Skeletal muscle tissue (tissue), 4 donors: Measurements from ENCODE around the gene AMDHD1. TPM values are rescaled to one million over a fixed set of nuclear protein-coding genes. Genes with fewer than 3 reads are reported as not detected.

Source experiments
- H3K27ac ChIP-seq: one replicate; pipeline ENCODE4 v1.7.0; 2013; ENCODE audit warnings: mild to moderate bottlenecking, low read depth, low read length, inconsistent platforms
- H3K27me3 ChIP-seq, 3 donors: one replicate each; pipeline ENCODE4 v1.7.0; 2013; ENCODE audit warnings: low read length in 3 of 3; ENCODE audit not compliant: control insufficient read depth in 3 of 3, insufficient read depth in 3 of 3
- H3K36me3 ChIP-seq, 3 donors: one replicate each; pipeline ENCODE4 v1.7.0; 2013; ENCODE audit warnings: low read length in 3 of 3; ENCODE audit not compliant: control insufficient read depth in 3 of 3, insufficient read depth in 3 of 3
- H3K4me1 ChIP-seq, 3 donors: one replicate each; pipeline ENCODE4 v1.7.0; 2013; ENCODE audit warnings: low read length in 3 of 3, mild to moderate bottlenecking in 3 of 3; ENCODE audit not compliant: control insufficient read depth in 3 of 3, insufficient read depth in 3 of 3
- H3K4me3 ChIP-seq, 3 donors: one replicate each; pipeline ENCODE4 v1.7.0; 2013; ENCODE audit warnings: low read length in 3 of 3
- H3K9ac ChIP-seq, 3 donors: one replicate each; pipeline ENCODE4 v1.7.0; 2013; ENCODE audit warnings: low read length in 3 of 3, mild to moderate bottlenecking in 3 of 3, moderate library complexity in 2 of 3, low read depth in 1 of 3
- H3K9me3 ChIP-seq, 3 donors: one replicate each; pipeline ENCODE4 v1.7.0; 2013; ENCODE audit warnings: low read length in 3 of 3; ENCODE audit not compliant: control insufficient read depth in 3 of 3
- total RNA-seq: library from RNA; depleted of rRNA; stranded (reverse); fragments of >200 nt; gene quantifications from one replicate; pipeline ENCODE4 v1.2.3, GENCODE V29; 2014
- donor health status: Osteomylitis.

Gene AMDHD1
- total RNA-seq, 1 donor from 2014 or later = under 0.01 TPM

DNA sequence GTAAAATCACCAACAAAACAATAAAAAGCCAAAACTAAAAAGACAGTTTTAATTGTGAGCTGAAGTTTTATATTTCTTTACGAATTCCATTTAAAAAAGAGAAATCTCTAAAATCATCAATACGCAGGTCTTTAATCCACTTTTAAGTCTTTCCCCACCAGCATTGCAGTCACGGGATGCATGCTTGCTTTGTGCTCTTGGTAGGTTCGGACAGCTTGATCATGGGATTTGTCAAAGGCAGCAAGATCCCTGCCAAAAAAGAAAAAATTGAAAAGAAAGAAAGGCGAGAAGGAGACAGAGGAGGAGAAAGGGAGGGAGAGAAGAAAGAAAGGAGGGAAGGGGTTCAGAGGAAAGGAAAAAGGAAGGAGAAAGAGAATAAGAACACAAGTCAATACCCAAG is 57.7 kb downstream of the AMDHD1 start:
- H3K9me3 ChIP-seq = no peaks in the 10 kb centered on the region
- no peak overlapping the region for H3K27ac ChIP-seq
- H3K27me3 ChIP-seq = no peaks in the 10 kb centered on the region
- no peak overlapping the region for H3K9ac ChIP-seq
- H3K36me3 ChIP-seq = peaks cover 15 to 38% (median 20%) of the 10 kb centered on the region in 3 donors
- no peak overlapping the region for H3K4me3 ChIP-seq
- H3K4me1 ChIP-seq = no peaks in the 10 kb centered on the region

DNA sequence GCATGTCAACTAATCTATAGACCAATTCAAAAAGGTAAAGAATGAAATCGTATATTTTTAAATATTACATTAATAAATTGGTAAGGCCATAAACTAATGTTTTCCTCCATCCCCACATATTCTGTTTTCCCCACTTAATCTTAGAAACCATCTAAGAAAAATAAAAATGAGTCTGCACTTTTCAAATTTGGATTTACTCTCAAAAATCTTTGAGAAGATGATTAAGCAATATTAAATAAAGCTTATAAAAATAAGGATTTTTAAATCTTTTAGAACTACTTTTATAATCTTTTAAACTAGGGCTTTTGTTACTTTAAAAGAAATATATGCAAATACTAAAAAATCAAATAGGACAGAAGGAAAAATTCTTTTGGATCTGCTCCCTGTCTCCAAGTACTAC is 63.6 kb downstream of the AMDHD1 start:
- Histone ChIP-seq H3K36me3 (peaks cover 28 to 71% (median 42%) of the 10 kb centered on the region in 3 donors), H3K9ac (no peak overlapping the region), H3K9me3 (no peaks in the 10 kb centered on the region), H3K27ac (no peak overlapping the region), H3K4me1 (no peaks in the 10 kb centered on the region), H3K4me3 (no peak overlapping the region), H3K27me3 (no peaks in the 10 kb centered on the region)

GRCh38 chr12:96007729-96008128 is 64.6 kb downstream of the AMDHD1 start:
- no peaks in the 10 kb centered on the region for H3K4me1 ChIP-seq
- H3K27me3 ChIP-seq = no peaks in the 10 kb centered on the region
- no peak overlapping the region for H3K9ac ChIP-seq
- H3K4me3 ChIP-seq = no peak overlapping the region
- H3K36me3 ChIP-seq = peaks cover 38 to 77% (median 47%) of the 10 kb centered on the region in 3 donors
- no peak overlapping the region for H3K27ac ChIP-seq
- no peaks in the 10 kb centered on the region for H3K9me3 ChIP-seq

DNA sequence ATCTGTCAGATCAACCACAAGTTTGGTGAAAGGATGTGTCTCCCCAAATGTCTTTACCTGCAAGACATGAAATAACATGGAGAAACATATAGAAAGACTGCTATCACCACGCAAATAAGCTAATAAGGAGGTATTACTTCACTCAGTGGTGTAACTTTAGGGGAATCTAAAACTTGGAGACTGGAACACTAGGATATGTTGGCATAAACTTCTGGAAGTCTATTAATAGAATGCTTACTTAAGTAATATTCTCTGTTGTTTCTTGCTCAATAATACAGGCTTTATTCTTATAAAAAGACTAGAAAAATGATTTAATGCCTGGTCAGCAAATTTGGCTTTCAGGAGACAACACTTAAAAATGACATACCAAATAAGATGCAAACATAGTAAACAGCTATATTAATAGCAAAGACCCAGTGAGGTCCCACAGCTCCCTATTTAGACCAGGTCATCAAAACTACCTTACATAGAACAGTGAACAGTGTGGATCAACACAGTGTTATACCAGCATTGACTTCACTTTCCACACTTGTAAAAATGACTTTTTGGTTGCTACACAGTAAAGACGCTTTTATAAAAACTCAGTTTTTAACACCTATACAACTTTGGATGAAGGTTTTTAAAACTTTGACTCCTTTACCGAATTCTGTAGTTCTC is 71.9 kb downstream of the AMDHD1 start:
- Histone ChIP-seq H3K4me3 (no peak overlapping the region), H3K27me3 (no peaks in the 10 kb centered on the region), H3K9me3 (no peaks in the 10 kb centered on the region), H3K36me3 (peaks cover 29 to 47% (median 37%) of the 10 kb centered on the region in 3 donors), H3K9ac (no peak overlapping the region), H3K27ac (peak overlapping the region; percentile 33), H3K4me1 (peaks cover 2 to 6% (median 3%) of the 10 kb centered on the region in 3 donors)

DNA sequence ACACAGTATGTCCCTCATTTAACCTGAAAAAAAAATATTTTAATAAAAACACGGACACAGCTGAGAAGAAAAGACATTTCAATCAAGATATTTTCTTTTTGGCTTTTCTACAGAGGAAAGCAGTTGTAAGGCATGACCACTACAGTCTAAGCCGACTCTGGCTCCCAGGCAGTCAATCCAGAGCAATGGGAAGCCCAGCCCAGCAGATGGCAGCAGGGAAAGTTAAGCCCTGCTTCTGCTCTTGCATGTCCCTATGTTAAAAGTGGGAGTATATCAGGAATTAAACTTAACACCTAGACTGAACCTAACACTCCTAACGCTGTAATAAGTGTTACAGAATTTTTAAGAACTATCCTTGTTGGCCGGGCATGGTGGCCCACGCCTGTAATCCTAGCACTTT is 72.5 kb downstream of the AMDHD1 start:
- Histone ChIP-seq H3K36me3 (peaks cover 25 to 44% (median 31%) of the 10 kb centered on the region in 3 donors), H3K9me3 (no peaks in the 10 kb centered on the region), H3K4me3 (no peak overlapping the region), H3K4me1 (peaks cover 2 to 6% (median 3%) of the 10 kb centered on the region in 3 donors), H3K9ac (no peak overlapping the region), H3K27me3 (no peaks in the 10 kb centered on the region), H3K27ac (peak overlapping the region; percentile 33)

Other genes starting within 250 kb of the AMDHD1 start
- gene NTN4, start 152.6 kb upstream of the AMDHD1 start, total RNA-seq = 20.9 TPM
- gene SNRPF, start 84.4 kb upstream of the AMDHD1 start, total RNA-seq = 17.2 TPM
- gene CCDC38, start 717 bp upstream of the AMDHD1 start, total RNA-seq = not detected
- gene HAL, start 53.0 kb downstream of the AMDHD1 start, total RNA-seq = 0.52 TPM
- gene LTA4H, start 92.3 kb downstream of the AMDHD1 start, total RNA-seq = 55.8 TPM